Limb (tissue), 2 donors: ENCODE results near the gene LRRC53.

Experiments
- DNase-seq, 2 donors: peaks; one replicate each; pipeline ENCODE4 v3.0.0-alpha.2; 2016; ENCODE audit errors: extremely low spot score in 2 of 2

LRRC53 gene

DNA sequence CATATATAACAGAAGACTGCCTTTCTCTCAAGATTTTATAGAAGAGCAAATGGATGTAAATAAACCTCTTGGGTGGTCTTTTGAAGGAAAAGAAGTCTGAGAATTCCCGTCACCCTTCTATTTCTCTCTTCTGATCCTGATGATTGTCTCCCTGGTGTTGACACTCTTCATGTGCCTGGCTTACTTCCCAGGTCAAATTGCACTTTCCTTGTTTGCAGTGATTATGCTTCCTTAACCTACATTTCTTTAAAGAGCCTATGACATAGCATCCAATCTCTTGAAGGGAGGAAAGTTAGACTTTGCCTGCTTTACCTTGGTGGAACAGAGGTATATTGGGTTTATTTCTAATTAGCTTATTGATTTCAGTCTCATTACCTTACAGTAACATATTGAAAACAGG, 80.1 kb downstream of the LRRC53 start:
- DNase-seq, result no peak

DNA sequence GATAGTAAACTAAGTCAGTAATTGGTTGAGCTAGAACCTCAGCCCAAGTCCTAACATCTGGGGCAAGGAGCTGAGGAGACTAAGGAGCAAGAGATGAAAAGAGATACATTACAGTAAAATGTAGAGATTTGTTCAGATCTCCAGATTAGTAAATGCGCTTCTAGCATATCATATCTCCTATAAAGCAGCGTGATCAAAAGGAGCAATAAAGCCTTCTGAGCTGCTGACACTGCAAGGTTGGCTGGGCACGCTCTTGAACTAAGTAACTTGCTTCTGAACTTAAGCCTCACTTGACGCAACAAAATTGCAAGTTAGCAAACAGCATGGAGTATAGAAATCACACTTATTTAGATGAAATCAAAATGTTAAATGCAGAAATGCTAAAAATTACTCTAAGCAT, 80.9 kb downstream of the LRRC53 start:
- DNase-seq, result no peak

DNA sequence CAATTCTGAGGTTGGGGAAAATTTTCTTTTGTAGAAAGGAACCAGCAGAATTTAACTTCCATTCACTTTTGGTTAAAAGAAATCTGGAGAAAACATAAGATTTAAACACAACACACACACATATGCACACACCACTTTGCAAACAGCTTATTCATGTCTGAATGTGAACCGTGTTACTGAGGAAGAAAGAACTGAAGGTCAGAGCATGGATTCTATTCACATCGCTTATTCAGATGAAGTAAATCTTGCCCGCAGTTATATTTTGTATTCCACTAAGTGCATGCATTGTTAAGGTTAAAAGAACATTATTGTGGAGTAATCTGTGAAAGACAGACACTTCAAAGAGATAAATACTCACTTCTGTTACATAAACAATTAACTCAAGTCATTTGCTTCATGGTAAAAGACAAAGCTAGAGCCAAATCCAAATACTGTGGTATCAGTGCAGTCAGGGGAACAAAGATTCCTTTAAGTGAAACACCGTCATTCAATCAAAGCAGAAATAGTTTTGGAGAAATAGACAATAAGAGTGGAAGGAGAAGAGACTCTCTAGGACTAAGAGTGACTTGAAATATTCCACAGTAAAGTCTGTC, 82.0 kb downstream of the LRRC53 start:
- DNase-seq, result no peak

DNA sequence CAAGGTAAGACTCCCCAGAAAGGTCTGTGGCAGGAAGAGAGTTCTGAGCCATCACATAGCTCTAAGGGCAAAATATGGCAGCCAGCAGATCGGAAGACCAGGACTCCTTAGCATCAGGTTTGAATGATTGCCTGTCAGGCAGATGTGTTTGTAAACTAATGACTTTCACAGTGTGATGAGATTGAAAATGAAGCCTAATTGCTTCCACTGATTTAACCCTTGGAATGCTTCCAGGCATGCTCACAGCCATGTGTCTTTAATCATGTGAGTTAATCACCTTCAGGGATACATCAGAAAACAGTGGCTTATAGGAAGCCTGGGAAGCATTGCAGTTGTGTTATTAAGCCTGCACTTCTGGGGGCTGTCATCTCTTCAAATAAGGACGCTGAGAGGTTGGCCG, 82.8 kb downstream of the LRRC53 start:
- DNase-seq, result no peak

DNA sequence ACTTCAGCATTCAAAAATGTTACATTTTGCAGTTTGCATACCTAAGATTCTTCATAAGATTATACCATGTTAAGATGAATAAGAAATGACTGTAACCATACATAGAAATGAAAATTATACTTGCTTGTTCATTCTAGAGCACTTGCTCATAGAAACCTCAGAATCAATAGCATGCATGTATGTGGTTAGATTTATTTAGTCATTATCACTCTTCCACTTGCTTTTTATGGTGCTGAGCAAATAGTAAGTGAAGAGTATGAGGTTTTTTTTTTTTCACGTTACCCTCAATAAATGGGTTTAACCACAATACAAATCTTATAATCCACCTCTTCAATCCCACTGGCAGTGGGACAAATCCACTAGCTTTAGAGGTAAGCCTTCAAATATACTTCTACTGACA, 84.7 kb downstream of the LRRC53 start:
- DNase-seq, result no peak

DNA sequence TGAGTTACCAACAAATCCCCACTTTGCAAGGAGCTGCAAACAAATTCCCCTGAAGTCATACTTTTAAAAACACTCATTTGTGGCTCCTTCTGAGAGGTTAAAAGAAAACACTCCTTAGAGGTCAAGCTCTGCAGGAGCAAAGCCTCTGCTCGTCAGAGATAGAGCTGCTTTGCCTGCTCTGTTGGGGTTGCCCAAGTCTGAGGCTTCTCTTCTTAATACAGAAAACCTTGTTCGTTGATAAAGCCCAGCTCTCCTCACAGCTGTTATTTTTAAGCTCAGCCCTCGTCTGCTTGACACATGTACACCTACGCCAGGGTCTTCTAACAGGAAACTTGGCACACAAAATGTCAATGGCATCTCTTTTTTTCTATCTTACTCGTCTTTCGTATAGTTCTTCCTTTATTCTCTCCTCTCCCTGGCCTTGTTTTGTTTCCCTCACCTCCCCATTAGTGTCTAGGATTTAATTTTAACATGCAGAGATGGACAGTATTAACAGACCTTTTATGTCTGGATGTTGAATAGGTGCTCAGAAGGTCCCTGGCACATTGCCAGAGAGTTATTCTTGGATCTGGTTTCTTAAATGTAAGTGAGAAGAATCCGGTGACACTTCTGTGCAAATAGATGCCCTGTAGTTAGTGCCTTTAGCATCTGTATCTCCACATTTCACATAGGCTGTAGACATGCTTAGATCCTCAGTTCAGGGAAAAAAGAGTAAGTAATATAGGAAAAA, 86.0 kb downstream of the LRRC53 start:
- DNase-seq, result no peak

DNA sequence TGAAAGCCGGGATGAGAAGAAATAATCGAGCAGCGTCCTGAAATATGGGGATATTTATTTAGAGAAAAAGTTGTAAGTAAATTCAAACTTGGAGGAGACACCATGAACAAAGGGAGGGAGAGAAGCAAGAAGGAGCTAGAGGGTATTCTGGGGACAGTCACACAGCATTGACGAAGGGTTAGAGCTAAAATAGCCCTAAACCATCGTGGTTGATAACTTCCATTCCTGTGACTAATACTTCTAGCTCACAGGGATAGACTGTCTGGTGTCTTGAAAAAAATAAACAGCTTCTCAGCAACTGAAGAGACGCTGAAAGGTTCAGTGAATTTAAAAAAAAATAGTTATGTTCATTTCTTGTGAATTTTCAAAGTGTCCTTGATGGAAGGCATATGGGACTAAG, 86.7 kb downstream of the LRRC53 start:
- no peak for DNase-seq

DNA sequence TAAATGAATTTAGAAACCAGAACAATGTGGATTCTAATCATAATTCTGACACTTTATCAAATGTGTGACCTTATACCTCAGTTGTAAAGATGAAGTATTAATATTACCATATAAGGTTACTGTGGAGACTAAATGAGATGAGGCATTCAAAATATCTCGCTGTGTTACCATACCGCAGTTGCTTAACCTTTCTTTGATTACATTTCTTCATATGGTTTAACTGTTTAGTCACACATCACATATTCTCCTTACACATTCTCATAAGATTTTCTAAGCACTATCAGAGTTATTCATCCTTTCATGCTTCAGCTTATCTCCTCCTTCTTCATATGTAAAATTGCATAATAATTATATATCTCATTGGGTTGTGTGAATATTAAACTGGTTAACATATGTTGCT, 88.9 kb downstream of the LRRC53 start:
- no peak for DNase-seq

DNA sequence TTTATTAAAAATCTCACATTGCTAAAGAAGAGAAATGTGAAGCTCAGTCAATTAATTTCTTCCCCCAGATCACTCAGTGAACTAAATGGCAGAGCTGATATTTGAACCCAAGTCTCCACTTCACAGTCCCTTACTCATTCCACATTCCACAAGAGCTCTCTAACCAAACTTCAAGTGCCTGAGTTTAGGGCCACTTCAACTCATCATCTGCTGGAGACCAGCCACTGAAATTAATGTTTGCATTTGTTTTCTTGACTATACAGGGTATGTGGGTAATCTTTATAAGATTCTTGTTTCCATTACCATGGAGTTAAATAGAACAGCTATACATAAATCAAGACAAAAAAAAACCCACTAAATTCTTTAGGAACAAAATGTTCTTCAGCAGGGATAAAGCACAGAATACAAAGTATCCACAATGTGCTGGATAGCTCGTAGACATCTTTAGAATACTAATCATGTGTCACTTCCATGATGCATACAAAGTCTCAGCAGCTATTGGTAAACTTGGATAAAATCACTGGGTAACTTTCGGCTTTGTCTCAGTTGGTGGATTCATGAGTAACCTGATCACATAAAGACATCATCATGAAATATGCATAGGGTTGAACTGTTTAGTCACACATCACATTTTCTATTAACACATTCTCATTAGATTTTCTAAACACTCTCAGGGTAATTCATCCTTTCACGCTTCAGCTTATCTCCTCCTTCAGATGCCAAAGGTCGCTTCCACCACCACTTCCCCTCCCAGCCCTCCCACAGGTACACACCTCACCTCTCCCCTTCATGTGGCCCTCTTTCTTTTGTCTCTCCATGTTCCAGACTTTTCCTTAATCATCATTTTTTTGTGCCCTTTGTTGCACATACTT, 89.8 kb downstream of the LRRC53 start:
- no peak for DNase-seq

DNA sequence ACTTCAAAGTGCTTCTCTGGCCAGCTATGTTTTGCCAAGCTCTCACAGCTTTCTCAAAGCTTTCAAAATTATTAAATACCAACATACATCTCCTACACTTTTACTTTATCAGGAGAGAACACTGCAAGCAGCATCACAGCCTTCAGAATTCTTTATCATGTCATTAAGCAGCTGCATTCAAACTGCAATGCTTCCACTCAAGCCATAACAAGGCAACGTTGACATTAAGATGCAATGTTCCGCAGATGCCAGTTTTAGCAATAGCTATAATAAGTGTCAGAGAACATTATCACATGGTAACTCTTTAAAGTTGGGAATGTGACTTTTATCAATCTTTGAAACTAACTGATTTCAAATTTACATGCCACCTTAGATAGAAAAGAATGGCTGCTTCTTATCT, 91.9 kb downstream of the LRRC53 start:
- no peak for DNase-seq
